ENCODE results near the gene FUBP3.

The FUBP3 gene

GRCh38 chr9:130687615-130688014 is 108.2 kb downstream of the FUBP3 start:
- no peak for DNase-seq
